ENCODE data around the gene SAP30L. TPM values are rescaled to one million over a fixed set of nuclear protein-coding genes. Genes with fewer than 3 reads are reported as not detected.

Gene SAP30L
- total RNA-seq, 3 donors from 2014 or later = 29.7 to 54.4 (median 43.7) TPM

DNA sequence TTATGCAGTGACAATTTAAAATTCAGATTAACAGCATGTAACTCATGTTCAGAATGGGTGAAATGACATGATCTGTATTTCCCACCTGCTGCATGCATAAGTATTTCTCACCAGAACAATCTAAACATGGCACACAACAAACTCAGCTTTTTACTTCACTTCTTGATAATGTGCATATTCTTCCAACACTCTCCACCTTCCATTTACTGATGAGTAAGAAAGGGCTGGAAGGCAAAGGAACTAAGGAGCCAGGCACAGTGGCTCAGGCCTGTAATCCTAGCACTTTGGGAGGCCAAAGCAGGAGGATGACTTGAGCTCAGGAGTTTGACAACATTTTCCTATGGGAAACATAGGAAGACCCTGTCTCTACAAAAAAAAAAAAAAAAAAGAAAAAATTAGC, 35.8 kb upstream of the SAP30L start:
- H3K4me3 ChIP-seq = no peak overlapping the region
- intact Hi-C loops (cut with DNase I; ENCODE audit: low total_unique reads) = no loop called here
- H3K9me3 ChIP-seq = no peaks in the 10 kb centered on the region
- TF ChIP-seq POLR2A (IDR thresholded peaks at IDR 0.05) = no peak
- no peak for TF ChIP-seq POLR2AphosphoS5 (IDR thresholded peaks at IDR 0.05)
- TF ChIP-seq, protein P1, sequence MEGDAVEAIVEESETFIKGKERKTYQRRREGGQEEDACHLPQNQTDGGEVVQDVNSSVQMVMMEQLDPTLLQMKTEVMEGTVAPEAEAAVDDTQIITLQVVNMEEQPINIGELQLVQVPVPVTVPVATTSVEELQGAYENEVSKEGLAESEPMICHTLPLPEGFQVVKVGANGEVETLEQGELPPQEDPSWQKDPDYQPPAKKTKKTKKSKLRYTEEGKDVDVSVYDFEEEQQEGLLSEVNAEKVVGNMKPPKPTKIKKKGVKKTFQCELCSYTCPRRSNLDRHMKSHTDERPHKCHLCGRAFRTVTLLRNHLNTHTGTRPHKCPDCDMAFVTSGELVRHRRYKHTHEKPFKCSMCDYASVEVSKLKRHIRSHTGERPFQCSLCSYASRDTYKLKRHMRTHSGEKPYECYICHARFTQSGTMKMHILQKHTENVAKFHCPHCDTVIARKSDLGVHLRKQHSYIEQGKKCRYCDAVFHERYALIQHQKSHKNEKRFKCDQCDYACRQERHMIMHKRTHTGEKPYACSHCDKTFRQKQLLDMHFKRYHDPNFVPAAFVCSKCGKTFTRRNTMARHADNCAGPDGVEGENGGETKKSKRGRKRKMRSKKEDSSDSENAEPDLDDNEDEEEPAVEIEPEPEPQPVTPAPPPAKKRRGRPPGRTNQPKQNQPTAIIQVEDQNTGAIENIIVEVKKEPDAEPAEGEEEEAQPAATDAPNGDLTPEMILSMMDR (IDR thresholded peaks at IDR 0.05) = no peak
- DNase-seq (ENCODE audit: low spot score in 2 of 2) = no peak
- no peaks in the 10 kb centered on the region for H3K36me3 ChIP-seq
- H3K4me1 ChIP-seq = no peaks in the 10 kb centered on the region
- H3K27ac ChIP-seq = no peak overlapping the region
- no peaks in the 10 kb centered on the region for H3K27me3 ChIP-seq

DNA sequence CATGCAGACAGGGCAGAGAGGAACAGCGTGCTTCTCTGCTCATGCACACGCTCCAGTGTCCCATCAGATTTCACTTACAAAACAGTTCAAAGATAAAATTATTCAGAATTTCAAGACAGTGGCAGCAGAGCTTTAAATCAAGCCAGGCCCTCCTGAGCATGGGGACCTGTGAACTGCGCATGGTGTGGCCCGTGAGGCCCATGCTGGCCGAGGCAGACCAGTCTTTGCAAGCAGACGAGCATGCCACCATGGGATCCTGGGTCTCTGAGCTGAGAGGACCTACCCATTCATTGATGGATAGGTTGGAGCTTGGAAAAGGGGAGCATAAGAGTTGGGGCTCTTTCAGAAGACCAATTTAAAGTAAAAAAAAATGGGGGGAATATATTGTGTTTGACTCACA, 35.0 kb upstream of the SAP30L start:
- no peak overlapping the region for H3K27ac ChIP-seq
- DNase-seq (ENCODE audit: low spot score in 2 of 2) = no peak
- intact Hi-C loops (cut with DNase I; ENCODE audit: low total_unique reads) = no loop called here
- H3K4me3 ChIP-seq = no peak overlapping the region
- no peaks in the 10 kb centered on the region for H3K27me3 ChIP-seq
- no peak for TF ChIP-seq POLR2A (IDR thresholded peaks at IDR 0.05)
- TF ChIP-seq, protein P1 (IDR thresholded peaks at IDR 0.05) = no peak
- no peak for TF ChIP-seq POLR2AphosphoS5 (IDR thresholded peaks at IDR 0.05)
- H3K36me3 ChIP-seq = no peaks in the 10 kb centered on the region
- H3K4me1 ChIP-seq = no peaks in the 10 kb centered on the region
- H3K9me3 ChIP-seq = no peaks in the 10 kb centered on the region

DNA sequence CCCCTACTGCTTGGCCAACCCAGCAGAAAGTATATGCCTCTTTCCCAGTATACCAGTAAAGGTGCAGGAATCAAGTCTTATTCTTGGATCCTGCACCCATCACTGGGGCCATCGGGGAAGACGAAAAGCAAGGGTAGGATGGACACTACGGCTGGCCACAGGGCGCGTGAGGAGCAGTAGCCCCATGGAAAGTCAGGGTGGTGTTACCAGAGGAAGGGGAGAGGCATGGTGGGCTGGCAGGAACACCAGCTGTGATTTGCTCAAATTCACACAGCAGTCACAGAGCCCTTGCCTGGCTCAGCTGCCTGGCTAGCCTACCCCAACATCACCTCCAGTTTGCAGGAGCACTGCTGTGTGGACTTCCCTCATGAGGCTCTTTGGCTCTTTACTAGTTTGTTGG, 34.5 kb upstream of the SAP30L start:
- intact Hi-C loops (cut with DNase I; ENCODE audit: low total_unique reads) = no loop called here
- Histone ChIP-seq H3K27me3 (no peaks in the 10 kb centered on the region), H3K9me3 (no peaks in the 10 kb centered on the region), H3K27ac (no peak overlapping the region), H3K36me3 (no peaks in the 10 kb centered on the region), H3K4me3 (no peak overlapping the region), H3K4me1 (no peaks in the 10 kb centered on the region)
- TF ChIP-seq, protein P1 (IDR thresholded peaks at IDR 0.05) = no peak
- no peak for TF ChIP-seq POLR2AphosphoS5 (IDR thresholded peaks at IDR 0.05)
- TF ChIP-seq POLR2A (IDR thresholded peaks at IDR 0.05) = no peak
- DNase-seq (ENCODE audit: low spot score in 2 of 2) = no peak

DNA sequence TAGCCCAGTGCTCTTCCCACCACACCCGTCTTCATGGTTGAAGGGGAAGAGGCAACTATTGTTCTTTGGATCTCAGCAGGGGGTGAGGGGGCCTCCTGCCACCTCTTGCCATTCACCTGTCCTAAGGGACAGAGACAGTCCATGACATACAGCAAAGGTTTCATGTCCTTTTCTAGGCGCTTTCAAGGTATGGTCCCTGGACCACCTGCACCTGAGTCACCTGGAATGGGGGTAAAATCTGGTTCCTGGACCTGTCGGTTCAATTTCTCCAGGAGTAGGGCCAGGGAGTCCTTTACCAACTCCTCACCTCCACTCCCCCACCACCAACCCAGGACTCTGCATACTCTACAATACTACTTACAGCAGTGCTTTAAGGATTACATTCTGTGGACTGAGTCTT, 33.5 kb upstream of the SAP30L start:
- intact Hi-C loops (cut with DNase I; ENCODE audit: low total_unique reads) = loop anchor here (1.0 kb wide), 1 partner anchor 340 kb away; no protein-coding TSS in a partner anchor
- Histone ChIP-seq H3K4me3 (no peak overlapping the region), H3K27me3 (no peaks in the 10 kb centered on the region), H3K36me3 (no peaks in the 10 kb centered on the region), H3K9me3 (no peaks in the 10 kb centered on the region), H3K27ac (no peak overlapping the region), H3K4me1 (no peaks in the 10 kb centered on the region)
- no peak for DNase-seq (ENCODE audit: low spot score in 2 of 2)
- TF ChIP-seq, protein P1 (IDR thresholded peaks at IDR 0.05) = no peak
- TF ChIP-seq POLR2AphosphoS5 (IDR thresholded peaks at IDR 0.05) (no peak), POLR2A (IDR thresholded peaks at IDR 0.05) (no peak)

DNA sequence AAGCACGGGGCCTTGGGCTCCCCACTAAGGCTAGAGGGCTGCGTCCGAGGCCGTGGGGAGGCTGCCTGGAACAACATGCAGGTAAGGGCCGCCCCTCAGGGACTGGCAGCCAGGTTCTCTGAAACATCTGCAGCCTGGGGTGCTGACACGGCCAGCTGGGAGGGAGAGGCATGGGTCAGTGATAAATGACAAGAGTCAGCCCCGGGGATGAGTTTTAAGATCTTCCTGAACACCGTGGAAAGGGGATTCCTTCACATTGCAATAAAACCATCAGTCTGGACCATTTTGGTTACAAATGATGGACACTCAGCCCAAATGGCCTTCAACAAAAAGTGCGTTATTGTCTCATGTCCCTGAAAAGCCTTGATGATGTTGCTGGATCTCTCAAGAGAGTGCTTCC, 32.9 kb upstream of the SAP30L start:
- H3K36me3 ChIP-seq = no peaks in the 10 kb centered on the region
- DNase-seq (ENCODE audit: low spot score in 2 of 2) = no peak

More for the DNA sequence above, 32.9 kb upstream of the SAP30L start:
- no peak overlapping the region for H3K4me3 ChIP-seq
- H3K27ac ChIP-seq = no peak overlapping the region
- intact Hi-C loops (cut with DNase I; ENCODE audit: low total_unique reads) = loop anchor here (1.0 kb wide), 1 partner anchor 341 kb away; no protein-coding TSS in a partner anchor
- H3K4me1 ChIP-seq = no peaks in the 10 kb centered on the region
- H3K27me3 ChIP-seq = no peaks in the 10 kb centered on the region
- TF ChIP-seq, protein P1 (IDR thresholded peaks at IDR 0.05) = no peak
- no peak for TF ChIP-seq POLR2A (IDR thresholded peaks at IDR 0.05)
- no peak for TF ChIP-seq POLR2AphosphoS5 (IDR thresholded peaks at IDR 0.05)
- no peaks in the 10 kb centered on the region for H3K9me3 ChIP-seq

Measured in breast epithelium (tissue), 4 donors.